Panc1 (cell line): ENCODE results near the gene BICD2. TPM values are rescaled to one million over a fixed set of nuclear protein-coding genes. Genes with fewer than 3 reads are reported as not detected.

Experiments
- ATAC-seq: fragments of 200-7000 bp; cut with Tn5 transposase; 2 replicates; pipeline ENCODE4 v1.9.1; 2020; ENCODE audit warnings: mild to moderate bottlenecking, moderate library complexity
- BruUV-seq: library from RNA; stranded (reverse); fragments of 400-500 nt; replicated peaks from 2 replicates; lab custom pipeline; 2021; lab: Mats Ljungman, UMichigan
- CTCF ChIA-PET: fragments of 300-600 bp; sonication (Branson Sonifier 250); formaldehyde crosslinking; loops from one replicate; lab custom pipeline; 2022; ENCODE audit warnings: antibody characterized with exemption; lab: Charles Lee
- POLR2A ChIA-PET: fragments of 300-600 bp; sonication (Branson Sonifier 250); formaldehyde crosslinking; loops from one replicate; lab custom pipeline; 2022; ENCODE audit warnings: antibody characterized with exemption; lab: Charles Lee
- DNase-seq: peaks from one replicate; pipeline ENCODE4 v3.0.0-alpha.2; 2010; ENCODE audit warnings: low read depth, low spot score
- H3K27ac ChIP-seq: 2 replicates; pipeline ENCODE4 v1.5.1; 2011; ENCODE audit warnings: mild to moderate bottlenecking, low read length, inconsistent platforms
- H3K27me3 ChIP-seq: fragments of 200-500 bp; sonication (Bioruptor generic); 2 replicates; pipeline ENCODE4 v1.6.0; 2014; ENCODE audit warnings: low read length, inconsistent platforms; ENCODE audit not compliant: control insufficient read depth, insufficient read depth
- H3K36me3 ChIP-seq: fragments of 200-500 bp; sonication (Bioruptor generic); 2 replicates; pipeline ENCODE4 v1.5.1; 2014; ENCODE audit warnings: inconsistent platforms, mild to moderate bottlenecking, low read length, moderate library complexity; ENCODE audit not compliant: control insufficient read depth, insufficient read depth
- H3K4me1 ChIP-seq: 2 replicates; pipeline ENCODE4 v1.5.1; 2011; ENCODE audit warnings: inconsistent platforms, mild to moderate bottlenecking, low read length, moderate library complexity; ENCODE audit not compliant: control insufficient read depth, insufficient read depth
- H3K4me3 ChIP-seq, 2 experiments: 2 replicates each; pipeline ENCODE4 v1.5.1; 2011 to 2012; ENCODE audit warnings: low read depth in 2 of 2, low read length in 2 of 2, mild to moderate bottlenecking in 2 of 2, inconsistent platforms in 1 of 2, moderate library complexity in 1 of 2
- H3K9me3 ChIP-seq: fragments of 200-500 bp; sonication (Bioruptor generic); 2 replicates; pipeline ENCODE4 v1.5.1; 2014; ENCODE audit warnings: low read depth, mild to moderate bottlenecking, inconsistent platforms, low read length, moderate library complexity; ENCODE audit not compliant: control insufficient read depth, insufficient read depth
- POLR2AphosphoS5 ChIP-seq: IDR thresholded peaks from 2 replicates; pipeline ENCODE4 v1.6.1; 2012; ENCODE audit warnings: mild to moderate bottlenecking, low read depth, low read length, moderate library complexity
- REST ChIP-seq, 2 experiments: IDR thresholded peaks; 2 replicates each; pipeline ENCODE4 v1.6.1; 2011 to 2012; ENCODE audit warnings: low read depth in 2 of 2, control low read depth in 1 of 2, low read length in 1 of 2, mild to moderate bottlenecking in 1 of 2, moderate library complexity in 1 of 2; ENCODE audit not compliant: insufficient read depth in 1 of 2
- SIN3A ChIP-seq: IDR thresholded peaks from 2 replicates; pipeline ENCODE4 v1.6.1; 2012; ENCODE audit warnings: low read depth, mild to moderate bottlenecking, low read length, moderate library complexity, borderline replicate concordance; ENCODE audit not compliant: insufficient read depth
- TCF7L2 ChIP-seq: IDR thresholded peaks from 2 replicates; pipeline ENCODE4 v1.6.1; 2011; ENCODE audit warnings: mild to moderate bottlenecking, low read depth, low read length, inconsistent platforms
- in situ Hi-C: cut with HindIII; loops from 2 replicates; pipeline ENCODE4 v1.10.0; 2016; ENCODE audit warnings: low sequenced_read_pairs, low pct_unique_long_range_greater_than_20kb
- intact Hi-C: fragments of 100-400 bp; cut with micrococcal nuclease; formaldehyde crosslinking; loops from one replicate; pipeline ENCODE4 v1.10.0; 2022; ENCODE audit not compliant: unreplicated experiment
- total RNA-seq: library from RNA; stranded (reverse); gene quantifications from one replicate; pipeline ENCODE4 v1.2.1, GENCODE V29; 2021; ENCODE audit not compliant: unreplicated experiment
- TF ChIP-seq, protein P1 (sequence below): fragments of 450-650 bp; IDR thresholded peaks from 2 replicates; pipeline ENCODE4 v1.5.1; 2017; ENCODE audit warnings: mild to moderate bottlenecking

BICD2 gene
- total RNA-seq, 1 experiment from 2014 or later, result 17.3 TPM

DNA sequence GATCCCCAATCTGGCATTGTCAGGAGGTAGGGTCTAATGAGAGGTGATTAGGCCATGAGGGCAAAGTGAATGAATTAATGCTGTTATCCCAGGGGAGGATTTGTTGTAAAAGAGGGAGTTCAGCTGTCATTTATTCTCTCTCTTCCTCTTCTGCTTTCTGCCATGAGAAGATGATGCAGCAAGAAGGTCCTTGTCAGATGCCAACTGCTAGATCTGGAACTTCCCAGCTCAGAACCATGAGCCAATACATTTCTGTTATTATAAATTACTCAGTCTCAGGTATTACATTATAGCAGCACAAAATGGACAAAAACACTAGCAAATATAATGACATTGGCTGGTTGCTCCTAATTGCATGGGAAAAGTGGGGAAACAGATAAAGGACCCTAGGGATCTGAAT, 15.6 kb upstream of the BICD2 start:
- CTCF ChIA-PET, result no interaction called here
- intact Hi-C loops (no loop called here), in situ Hi-C loops (no loop called here)
- Histone ChIP-seq H3K27ac (no peak overlapping the region), H3K36me3 (no peaks in the 10 kb centered on the region), H3K9me3 (no peaks in the 10 kb centered on the region), H3K27me3 (no peaks in the 10 kb centered on the region), H3K4me3 (no peak overlapping the region), H3K4me1 (no peaks in the 10 kb centered on the region)
- POLR2A ChIA-PET, result no interaction called here
- no peak for TF ChIP-seq TCF7L2
- TF ChIP-seq, protein P1, sequence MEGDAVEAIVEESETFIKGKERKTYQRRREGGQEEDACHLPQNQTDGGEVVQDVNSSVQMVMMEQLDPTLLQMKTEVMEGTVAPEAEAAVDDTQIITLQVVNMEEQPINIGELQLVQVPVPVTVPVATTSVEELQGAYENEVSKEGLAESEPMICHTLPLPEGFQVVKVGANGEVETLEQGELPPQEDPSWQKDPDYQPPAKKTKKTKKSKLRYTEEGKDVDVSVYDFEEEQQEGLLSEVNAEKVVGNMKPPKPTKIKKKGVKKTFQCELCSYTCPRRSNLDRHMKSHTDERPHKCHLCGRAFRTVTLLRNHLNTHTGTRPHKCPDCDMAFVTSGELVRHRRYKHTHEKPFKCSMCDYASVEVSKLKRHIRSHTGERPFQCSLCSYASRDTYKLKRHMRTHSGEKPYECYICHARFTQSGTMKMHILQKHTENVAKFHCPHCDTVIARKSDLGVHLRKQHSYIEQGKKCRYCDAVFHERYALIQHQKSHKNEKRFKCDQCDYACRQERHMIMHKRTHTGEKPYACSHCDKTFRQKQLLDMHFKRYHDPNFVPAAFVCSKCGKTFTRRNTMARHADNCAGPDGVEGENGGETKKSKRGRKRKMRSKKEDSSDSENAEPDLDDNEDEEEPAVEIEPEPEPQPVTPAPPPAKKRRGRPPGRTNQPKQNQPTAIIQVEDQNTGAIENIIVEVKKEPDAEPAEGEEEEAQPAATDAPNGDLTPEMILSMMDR, result no peak
- DNase-seq (no peak), ATAC-seq (no peak)
- BruUV-seq, result no TSS peak

- POLR2A ChIA-PET, result no interaction called here
- no peak for ATAC-seq
- CTCF ChIA-PET, result no interaction called here
- intact Hi-C loops (no loop called here), in situ Hi-C loops (no loop called here)
- H3K27ac ChIP-seq, result no peak overlapping the region
- no peak overlapping the region for H3K4me3 ChIP-seq
- no TSS peak for BruUV-seq
- no peaks in the 10 kb centered on the region for H3K36me3 ChIP-seq
- H3K4me1 ChIP-seq, result no peaks in the 10 kb centered on the region
- no peaks in the 10 kb centered on the region for H3K9me3 ChIP-seq
- H3K27me3 ChIP-seq, result no peaks in the 10 kb centered on the region
- DNase-seq, result no peak
- TF ChIP-seq REST (IDR thresholded peaks at IDR 0.05; ENCODE audit: insufficient read depth in 1 of 2, low read depth in 2 of 2, low read length in 1 of 2), result no peak
- TF ChIP-seq, protein P1, result no peak
- no peak for TF ChIP-seq TCF7L2
- TF ChIP-seq POLR2AphosphoS5, result no peak
- TF ChIP-seq SIN3A, result no peak
Measured at GRCh38 chr9:92775466-92775865, 10.8 kb upstream of the BICD2 start.
